ENCODE measurements around the gene SSTR5. TPM values are rescaled to one million over a fixed set of nuclear protein-coding genes. Genes with fewer than 3 reads are reported as not detected.

SSTR5 gene
- total and polyA plus RNA-seq, 2 donors (not counting 1 experiment from before 2014, with no cell fraction given), result not detected

GRCh38 chr16:1078579-1079021 is 6.1 kb downstream of the SSTR5 start:
- Histone ChIP-seq H3K27ac (ENCODE audit: low read length in 2 of 2) (no peak overlapping the region), H3K79me2 (ENCODE audit: control insufficient read depth, insufficient read depth, low read length) (no peaks in the 10 kb centered on the region), H4K20me1 (ENCODE audit: control insufficient read depth, insufficient read depth, low read length, poor library complexity, severe bottlenecking) (no peaks in the 10 kb centered on the region), H3K9me3 (ENCODE audit: control extremely low read depth in 1 of 3, control insufficient read depth in 2 of 3, insufficient read depth in 1 of 3, low read length in 2 of 3) (peaks cover 0 to 16% (median 0%) of the 10 kb centered on the region in 3 donors), H3K4me3 (ENCODE audit: control extremely low read depth in 1 of 5, extremely low read depth in 1 of 5, insufficient read depth in 1 of 5, low read depth in 2 of 5, low read length in 4 of 5) (no peak overlapping the region), H2AFZ (ENCODE audit: insufficient read depth, low read depth, low read length, poor library complexity, severe bottlenecking) (no peak overlapping the region), H3K4me2 (replicated peaks; ENCODE audit: low read depth, low read length, poor library complexity, severe bottlenecking) (no peak overlapping the region), H3K36me3 (replicated peaks in 1 of 2; ENCODE audit: control extremely low read depth in 1 of 2, control insufficient read depth in 1 of 2, extremely low read depth in 1 of 2, insufficient read depth in 2 of 2, low read length in 1 of 2) (no peaks in the 10 kb centered on the region), H3K27me3 (replicated peaks in 1 of 4; ENCODE audit: control extremely low read depth in 1 of 4, control insufficient read depth in 3 of 4, insufficient read depth in 4 of 4, low read length in 3 of 4) (peaks cover 0 to 26% (median 0%) of the 10 kb centered on the region in 4 experiments), H3K4me1 (ENCODE audit: control insufficient read depth in 2 of 2, insufficient read depth in 2 of 2, low read length in 2 of 2) (no peaks in the 10 kb centered on the region), H3K9ac (ENCODE audit: low read length) (no peak overlapping the region)
- DNase-seq, result no peak
- intact Hi-C loops (cut with micrococcal nuclease), result no loop called here
- Mint-ChIP-seq H3K4me3 (no peak overlapping the region), H3K27ac (no peak overlapping the region), H3K9me3 (ENCODE audit: insufficient read depth) (no peaks in the 10 kb centered on the region), H3K4me1 (no peaks in the 10 kb centered on the region), H3K27me3 (peaks cover 15% of the 10 kb centered on the region)
- WGBS (ENCODE audit: insufficient coverage), result 89% methylated on average over 28 of the region's 28 CpGs
- no peak for TF ChIP-seq CTCF (IDR thresholded peaks at IDR 0.05)
- TF ChIP-seq EZH2 (IDR thresholded peaks at IDR 0.05; ENCODE audit: borderline replicate concordance, insufficient read depth, low read depth, low read length, poor library complexity, severe bottlenecking), result no peak
- CTCF ChIA-PET, result no interaction called here
- ATAC-seq (ENCODE audit: low read depth), result no peak
- POLR2A ChIA-PET, result no interaction called here

- 95% methylated on average over 24 of the region's 43 CpGs for WGBS (ENCODE audit: insufficient coverage)
- Histone ChIP-seq H4K20me1 (ENCODE audit: control insufficient read depth, insufficient read depth, low read length, poor library complexity, severe bottlenecking) (no peaks in the 10 kb centered on the region), H3K4me1 (ENCODE audit: control insufficient read depth in 2 of 2, insufficient read depth in 2 of 2, low read length in 2 of 2) (no peaks in the 10 kb centered on the region), H3K79me2 (ENCODE audit: control insufficient read depth, insufficient read depth, low read length) (no peaks in the 10 kb centered on the region), H2AFZ (ENCODE audit: insufficient read depth, low read depth, low read length, poor library complexity, severe bottlenecking) (no peak overlapping the region), H3K9me3 (ENCODE audit: control extremely low read depth in 1 of 3, control insufficient read depth in 2 of 3, insufficient read depth in 1 of 3, low read length in 2 of 3) (peaks cover 0 to 24% (median 0%) of the 10 kb centered on the region in 3 donors), H3K9ac (ENCODE audit: low read length) (no peak overlapping the region), H3K27me3 (replicated peaks in 1 of 4; ENCODE audit: control extremely low read depth in 1 of 4, control insufficient read depth in 3 of 4, insufficient read depth in 4 of 4, low read length in 3 of 4) (peaks cover 0 to 25% (median 0%) of the 10 kb centered on the region in 4 experiments), H3K4me2 (replicated peaks; ENCODE audit: low read depth, low read length, poor library complexity, severe bottlenecking) (no peak overlapping the region), H3K4me3 (ENCODE audit: control extremely low read depth in 1 of 5, extremely low read depth in 1 of 5, insufficient read depth in 1 of 5, low read depth in 2 of 5, low read length in 4 of 5) (no peak overlapping the region), H3K27ac (ENCODE audit: low read length in 2 of 2) (no peak overlapping the region), H3K36me3 (replicated peaks in 1 of 2; ENCODE audit: control extremely low read depth in 1 of 2, control insufficient read depth in 1 of 2, extremely low read depth in 1 of 2, insufficient read depth in 2 of 2, low read length in 1 of 2) (no peaks in the 10 kb centered on the region)
- Mint-ChIP-seq H3K4me3 (no peak overlapping the region), H3K9me3 (ENCODE audit: insufficient read depth) (no peaks in the 10 kb centered on the region), H3K27ac (no peak overlapping the region), H3K27me3 (peaks cover 15% of the 10 kb centered on the region), H3K4me1 (no peaks in the 10 kb centered on the region)
- DNase-seq (no peak), ATAC-seq (ENCODE audit: low read depth) (no peak)
- intact Hi-C loops (cut with micrococcal nuclease), result no loop called here
- ChIA-PET POLR2A (no interaction called here), CTCF (no interaction called here)
- no peak for TF ChIP-seq CTCF (IDR thresholded peaks at IDR 0.05)
These were observed 6.8 kb downstream of the SSTR5 start for GRCh38 chr16:1079341-1079740.

Data from B cell (primary cell).